Naive thymus-derived CD8-positive, alpha-beta T cell (primary cell): Measurements from ENCODE around the gene ZNF100. TPM values are rescaled to one million over a fixed set of nuclear protein-coding genes. Genes with fewer than 3 reads are reported as not detected.

Experiments used
- polyA plus RNA-seq, 3 donors: library from polyadenylated mRNA; unstranded; fragments of 300-500 nt; fragmentation: Illumina TruSeq; gene quantifications; one replicate each; pipeline ENCODE4 v1.2.3, GENCODE V29; 2021
- total RNA-seq, 8 experiments: library from RNA in 2 of 8; stranded (reverse) in 2 of 8; gene quantifications; one replicate each; pipeline ENCODE4 v1.2.3 and lab custom pipeline; 2021 to 2026

ZNF100 gene
- total and polyA plus RNA-seq, 5 experiments from 2014 or later: 9.1 to 11.5 (median 9.6) TPM

Other genes with a start within 250 kb of the ZNF100 start
- gene ZNF43, start 68.6 kb upstream of the ZNF100 start, total RNA-seq: 10 to 100 TPM; 37.4 to 41.0 TPM
- gene ZNF43, start 68.6 kb upstream of the ZNF100 start, polyA plus RNA-seq: 10 to 100 TPM; 14.8 to 18.0 (median 17.6) TPM
- 1 to 10 TPM; 3.2 to 3.3 TPM for gene ZNF208, start 243.4 kb upstream of the ZNF100 start, total RNA-seq
- gene ZNF208, start 243.4 kb upstream of the ZNF100 start, polyA plus RNA-seq: under 1 TPM in 2 of 3 donors, not detected in 1; 0.08 to 0.24 TPM